Islet of Langerhans (tissue), 1 donor: Measurements from ENCODE around the gene SLC8B1.

Experiments used
- FAIRE-seq: peaks from one replicate; lab custom pipeline; 2011; peaks lifted over from hg19 to GRCh38; lab: Jason Lieb, UNC

Gene SLC8B1

GRCh38 chr12:113318900-113319628 is 15.8 kb downstream of the SLC8B1 start:
- no peak for FAIRE-seq

GRCh38 chr12:113318046-113318656 is 16.8 kb downstream of the SLC8B1 start:
- no peak for FAIRE-seq

GRCh38 chr12:113317122-113317521 is 17.8 kb downstream of the SLC8B1 start:
- no peak for FAIRE-seq

- no peak for FAIRE-seq
These were observed 18.8 kb downstream of the SLC8B1 start for GRCh38 chr12:113316155-113316554.

GRCh38 chr12:113315358-113315757 is 19.6 kb downstream of the SLC8B1 start:
- FAIRE-seq, result no peak

GRCh38 chr12:113314121-113314529 is 20.8 kb downstream of the SLC8B1 start:
- FAIRE-seq, result no peak

GRCh38 chr12:113310489-113310888 is 24.4 kb downstream of the SLC8B1 start:
- FAIRE-seq, result no peak

GRCh38 chr12:113306382-113306781 is 28.5 kb downstream of the SLC8B1 start:
- no peak for FAIRE-seq

- no peak for FAIRE-seq
These were observed 29.5 kb downstream of the SLC8B1 start for GRCh38 chr12:113305281-113305856.

- no peak for FAIRE-seq
These were observed 31.8 kb downstream of the SLC8B1 start for GRCh38 chr12:113302886-113303640.

- no peak for FAIRE-seq
These were observed 32.4 kb downstream of the SLC8B1 start for GRCh38 chr12:113302466-113302865.

- FAIRE-seq, result no peak
These were observed 33.1 kb downstream of the SLC8B1 start for GRCh38 chr12:113301811-113302210.

- FAIRE-seq, result no peak
These were observed 35.2 kb downstream of the SLC8B1 start for GRCh38 chr12:113299619-113300237.

GRCh38 chr12:113298861-113299545 is 35.9 kb downstream of the SLC8B1 start:
- FAIRE-seq, result no peak

GRCh38 chr12:113298472-113298817 is 36.5 kb downstream of the SLC8B1 start:
- no peak for FAIRE-seq

- FAIRE-seq, result no peak
These were observed 37.1 kb downstream of the SLC8B1 start for GRCh38 chr12:113297621-113298471.

GRCh38 chr12:113297214-113297587 is 37.7 kb downstream of the SLC8B1 start:
- no peak for FAIRE-seq

GRCh38 chr12:113296557-113297213 is 38.2 kb downstream of the SLC8B1 start:
- FAIRE-seq, result no peak

- FAIRE-seq, result no peak
These were observed 38.9 kb downstream of the SLC8B1 start for GRCh38 chr12:113295886-113296556.

- FAIRE-seq, result no peak
These were observed 41.8 kb downstream of the SLC8B1 start for GRCh38 chr12:113293100-113293499.
